NCI-H2107 treated with DMSO at 0.1 percent for 48 hours (cell line): ENCODE measurements around the gene NUTF2.
"Not testable (repeated sequence)": the region's sequence is repeated elsewhere in the genome, so short reads cannot be mapped to it uniquely, and the experiment has no call there.

Experiments used
- DNase-seq: peaks from one replicate; lab custom pipeline; 2025; ENCODE audit not compliant: unreplicated experiment; lab: John Stamatoyannopoulos, UW

Gene NUTF2

GRCh38 chr16:67883146-67883871 is 36.6 kb downstream of the NUTF2 start:
- DNase-seq, result no peak

GRCh38 chr16:67883872-67884261 is 37.1 kb downstream of the NUTF2 start:
- peak; percentile 30 for DNase-seq

GRCh38 chr16:67884684-67885083 is 38.0 kb downstream of the NUTF2 start, which contains the start of gene NRN1L:
TSS of gene NRN1L (plus strand) at chr16:67884885. CDS start at chr16:67884904, 19 bp downstream.
- DNase-seq, result no peak

GRCh38 chr16:67885545-67885944 is 38.8 kb downstream of the NUTF2 start:
- DNase-seq, result no peak

- no peak for DNase-seq
These were observed 39.2 kb downstream of the NUTF2 start for GRCh38 chr16:67885976-67886375.

GRCh38 chr16:67886387-67886786 is 39.7 kb downstream of the NUTF2 start:
- DNase-seq, result no peak

- DNase-seq, result no peak
These were observed 41.6 kb downstream of the NUTF2 start for GRCh38 chr16:67888331-67888730.

- no peak for DNase-seq
These were observed 45.6 kb downstream of the NUTF2 start for GRCh38 chr16:67892375-67892774.

GRCh38 chr16:67892899-67893742 is 46.4 kb downstream of the NUTF2 start, which contains the start of gene PSKH1:
TSS of gene PSKH1 (plus strand) at chr16:67893254. CDS start at chr16:67908750, 15,496 bp downstream.
- peak; percentile 91 for DNase-seq

GRCh38 chr16:67893743-67894399 is 47.1 kb downstream of the NUTF2 start:
- DNase-seq, result no peak

- DNase-seq, result no peak
These were observed 50.5 kb downstream of the NUTF2 start for GRCh38 chr16:67897231-67897630.

GRCh38 chr16:67901734-67902133 is 55.0 kb downstream of the NUTF2 start:
- DNase-seq, result no peak

- DNase-seq, result no peak
These were observed 56.1 kb downstream of the NUTF2 start for GRCh38 chr16:67902831-67903230.

GRCh38 chr16:67907397-67908180 is 60.9 kb downstream of the NUTF2 start:
- DNase-seq, result no peak

GRCh38 chr16:67909056-67909742 is 62.5 kb downstream of the NUTF2 start:
- DNase-seq, result no peak

GRCh38 chr16:67910158-67910557 is 63.4 kb downstream of the NUTF2 start:
- DNase-seq, result no peak

- no peak for DNase-seq
These were observed 68.2 kb downstream of the NUTF2 start for GRCh38 chr16:67914758-67915495.

GRCh38 chr16:67915496-67915769 is 68.7 kb downstream of the NUTF2 start:
- DNase-seq, result not testable (repeated sequence)

- DNase-seq, result no peak
These were observed 69.3 kb downstream of the NUTF2 start for GRCh38 chr16:67915831-67916723.
